Adrenal gland (tissue), 5 donors: ENCODE results near the gene BCL2L11.

Experiments
- CTCF ChIP-seq, 6 experiments: fragments of 450-650 bp in 4 of 6; fragments of 200-600 bp in 2 of 6; sonication (generic) in 1 of 6; IDR thresholded peaks; 1 replicate in 5 of 6; 2 replicates in 1 of 6; pipeline versions ENCODE4 v1.5.1 to v1.8.0; 2016 to 2021; ENCODE audit warnings: antibody characterized with exemption in 6 of 6, mild to moderate bottlenecking in 2 of 6, moderate library complexity in 1 of 6
- POLR2A ChIP-seq, 2 donors: fragments of 450-650 bp; IDR thresholded peaks; one replicate each; pipeline ENCODE4 v1.6.1; 2017; ENCODE audit warnings: antibody characterized with exemption in 2 of 2, mild to moderate bottlenecking in 2 of 2, moderate library complexity in 1 of 2
- donor health status: DM: no; HTN: no; CAD: no.

DNA sequence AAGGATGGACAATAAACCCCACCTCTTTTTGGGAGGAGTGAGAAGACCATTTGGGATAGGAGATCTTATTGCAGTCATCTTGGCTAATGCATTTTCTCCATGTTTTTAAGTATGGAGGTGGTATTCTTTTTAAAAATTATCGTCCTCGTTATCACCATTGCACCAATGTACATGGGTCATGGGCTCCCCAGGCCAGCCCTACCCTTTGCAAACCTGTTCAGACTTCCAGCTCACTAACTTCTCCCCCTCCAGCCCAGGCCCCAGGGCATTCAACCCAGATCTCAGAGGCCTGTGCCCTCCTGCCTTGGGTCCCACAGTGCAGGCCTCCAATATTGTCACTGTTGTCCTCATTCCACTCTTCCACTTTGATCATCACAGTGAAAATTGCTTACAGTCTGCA is 68.4 kb downstream of the BCL2L11 start:
- no peak for TF ChIP-seq CTCF (IDR thresholded peaks at IDR 0.05)
- no peak for TF ChIP-seq POLR2A (IDR thresholded peaks at IDR 0.05)
